WTC11 (cell line): ENCODE measurements around the gene PPP4R4.

Experiments used
- ATF1 ChIP-seq: sonication (generic); formaldehyde crosslinking; IDR thresholded peaks from 2 replicates; pipeline ENCODE4 v1.8.1; 2023; ENCODE audit warnings: mild to moderate bottlenecking, moderate library complexity, missing genetic modification reagents
- CBFB ChIP-seq: sonication (generic); formaldehyde crosslinking; IDR thresholded peaks from 2 replicates; pipeline ENCODE4 v1.8.1; 2022; ENCODE audit warnings: mild to moderate bottlenecking, low read depth, missing genetic modification reagents
- CREM ChIP-seq: sonication (generic); formaldehyde crosslinking; IDR thresholded peaks from 2 replicates; pipeline ENCODE4 v1.8.1; 2022; ENCODE audit warnings: mild to moderate bottlenecking, missing genetic modification reagents, moderate library complexity
- FOXP1 ChIP-seq: sonication (generic); formaldehyde crosslinking; IDR thresholded peaks from 2 replicates; pipeline ENCODE4 v1.8.0; 2022; ENCODE audit warnings: missing genetic modification reagents, mild to moderate bottlenecking, moderate library complexity, borderline replicate concordance
- NFE2L1 ChIP-seq: sonication (generic); formaldehyde crosslinking; IDR thresholded peaks from 2 replicates; pipeline ENCODE4 v1.8.1; 2023; ENCODE audit warnings: missing genetic modification reagents
- NR2C2 ChIP-seq: sonication (generic); formaldehyde crosslinking; IDR thresholded peaks from 2 replicates; pipeline ENCODE4 v1.8.0; 2022; ENCODE audit warnings: mild to moderate bottlenecking, missing genetic modification reagents
- TCF7 ChIP-seq: sonication (generic); formaldehyde crosslinking; IDR thresholded peaks from 2 replicates; pipeline ENCODE4 v1.8.0; 2022; ENCODE audit warnings: mild to moderate bottlenecking, low read depth, missing genetic modification reagents, moderate library complexity
- TEAD4 ChIP-seq: sonication (generic); formaldehyde crosslinking; IDR thresholded peaks from 2 replicates; pipeline ENCODE4 v1.8.0; 2022; ENCODE audit warnings: mild to moderate bottlenecking, missing genetic modification reagents
- TF ChIP-seq, protein P1 (sequence below): fragments of 200-600 bp; IDR thresholded peaks from 2 replicates; pipeline ENCODE4 v1.8.0; 2022; ENCODE audit warnings: antibody characterized with exemption
- TF ChIP-seq, protein P2 (sequence below): sonication (generic); formaldehyde crosslinking; conservative IDR thresholded peaks from 2 replicates; pipeline ENCODE4 v1.8.1; 2022; ENCODE audit warnings: mild to moderate bottlenecking, missing genetic modification reagents
- TF ChIP-seq, protein P3 (sequence below): fragments of 250-450 bp; sonication (Bioruptor Pico); IDR thresholded peaks from 2 replicates; pipeline ENCODE4 v1.9.0; 2021; ENCODE audit warnings: moderate library complexity, mild to moderate bottlenecking, inconsistent platforms, borderline replicate concordance
- TF ChIP-seq, protein P4 (sequence below): sonication (generic); formaldehyde crosslinking; IDR thresholded peaks from 2 replicates; pipeline ENCODE4 v1.8.1; 2023; ENCODE audit warnings: mild to moderate bottlenecking, missing genetic modification reagents

- TF ChIP-seq CREM (no peak), ATF1 (CRISPR knock-in tag) (no peak), CBFB (CRISPR knock-in tag) (no peak), NR2C2 (CRISPR knock-in tag) (no peak), FOXP1 (CRISPR knock-in tag) (no peak), TEAD4 (CRISPR knock-in tag) (no peak), NFE2L1 (no peak), TCF7 (CRISPR knock-in tag) (no peak)
- TF ChIP-seq, protein P1, sequence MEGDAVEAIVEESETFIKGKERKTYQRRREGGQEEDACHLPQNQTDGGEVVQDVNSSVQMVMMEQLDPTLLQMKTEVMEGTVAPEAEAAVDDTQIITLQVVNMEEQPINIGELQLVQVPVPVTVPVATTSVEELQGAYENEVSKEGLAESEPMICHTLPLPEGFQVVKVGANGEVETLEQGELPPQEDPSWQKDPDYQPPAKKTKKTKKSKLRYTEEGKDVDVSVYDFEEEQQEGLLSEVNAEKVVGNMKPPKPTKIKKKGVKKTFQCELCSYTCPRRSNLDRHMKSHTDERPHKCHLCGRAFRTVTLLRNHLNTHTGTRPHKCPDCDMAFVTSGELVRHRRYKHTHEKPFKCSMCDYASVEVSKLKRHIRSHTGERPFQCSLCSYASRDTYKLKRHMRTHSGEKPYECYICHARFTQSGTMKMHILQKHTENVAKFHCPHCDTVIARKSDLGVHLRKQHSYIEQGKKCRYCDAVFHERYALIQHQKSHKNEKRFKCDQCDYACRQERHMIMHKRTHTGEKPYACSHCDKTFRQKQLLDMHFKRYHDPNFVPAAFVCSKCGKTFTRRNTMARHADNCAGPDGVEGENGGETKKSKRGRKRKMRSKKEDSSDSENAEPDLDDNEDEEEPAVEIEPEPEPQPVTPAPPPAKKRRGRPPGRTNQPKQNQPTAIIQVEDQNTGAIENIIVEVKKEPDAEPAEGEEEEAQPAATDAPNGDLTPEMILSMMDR: no peak
- TF ChIP-seq, protein P2, sequence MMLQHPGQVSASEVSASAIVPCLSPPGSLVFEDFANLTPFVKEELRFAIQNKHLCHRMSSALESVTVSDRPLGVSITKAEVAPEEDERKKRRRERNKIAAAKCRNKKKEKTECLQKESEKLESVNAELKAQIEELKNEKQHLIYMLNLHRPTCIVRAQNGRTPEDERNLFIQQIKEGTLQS (CRISPR knock-in tag): no peak
- TF ChIP-seq, protein P3, sequence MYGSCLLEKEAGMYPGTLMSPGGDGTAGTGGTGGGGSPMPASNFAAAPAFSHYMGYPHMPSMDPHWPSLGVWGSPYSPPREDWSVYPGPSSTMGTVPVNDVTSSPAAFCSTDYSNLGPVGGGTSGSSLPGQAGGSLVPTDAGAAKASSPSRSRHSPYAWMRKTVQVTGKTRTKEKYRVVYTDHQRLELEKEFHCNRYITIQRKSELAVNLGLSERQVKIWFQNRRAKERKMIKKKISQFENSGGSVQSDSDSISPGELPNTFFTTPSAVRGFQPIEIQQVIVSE (CRISPR knock-in tag): no peak
- TF ChIP-seq, protein P4, sequence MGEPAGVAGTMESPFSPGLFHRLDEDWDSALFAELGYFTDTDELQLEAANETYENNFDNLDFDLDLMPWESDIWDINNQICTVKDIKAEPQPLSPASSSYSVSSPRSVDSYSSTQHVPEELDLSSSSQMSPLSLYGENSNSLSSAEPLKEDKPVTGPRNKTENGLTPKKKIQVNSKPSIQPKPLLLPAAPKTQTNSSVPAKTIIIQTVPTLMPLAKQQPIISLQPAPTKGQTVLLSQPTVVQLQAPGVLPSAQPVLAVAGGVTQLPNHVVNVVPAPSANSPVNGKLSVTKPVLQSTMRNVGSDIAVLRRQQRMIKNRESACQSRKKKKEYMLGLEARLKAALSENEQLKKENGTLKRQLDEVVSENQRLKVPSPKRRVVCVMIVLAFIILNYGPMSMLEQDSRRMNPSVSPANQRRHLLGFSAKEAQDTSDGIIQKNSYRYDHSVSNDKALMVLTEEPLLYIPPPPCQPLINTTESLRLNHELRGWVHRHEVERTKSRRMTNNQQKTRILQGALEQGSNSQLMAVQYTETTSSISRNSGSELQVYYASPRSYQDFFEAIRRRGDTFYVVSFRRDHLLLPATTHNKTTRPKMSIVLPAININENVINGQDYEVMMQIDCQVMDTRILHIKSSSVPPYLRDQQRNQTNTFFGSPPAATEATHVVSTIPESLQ (CRISPR knock-in tag): no peak
Measured at GRCh38 chr14:94127330-94127729, 46.8 kb upstream of the PPP4R4 start.
